Neural progenitor cell (in vitro differentiated cells): Measurements from ENCODE around the gene METTL23.

Source experiments
- EZH2 ChIP-seq: fragments of 200-600 bp; sonication (generic); IDR thresholded peaks from 2 replicates; pipeline ENCODE4 v1.6.1; 2017; ENCODE audit warnings: antibody characterized with exemption, mild to moderate bottlenecking, moderate library complexity
- EZH2phosphoT487 ChIP-seq: fragments of 200-600 bp; sonication (generic); IDR thresholded peaks from 2 replicates; pipeline ENCODE4 v1.6.1; 2017; ENCODE audit warnings: antibody characterized with exemption
- TF ChIP-seq, protein P1 (sequence below): fragments of 200-600 bp; sonication (generic); IDR thresholded peaks from 2 replicates; pipeline ENCODE4 v1.5.1; 2017; ENCODE audit warnings: antibody characterized with exemption, mild to moderate bottlenecking

DNA sequence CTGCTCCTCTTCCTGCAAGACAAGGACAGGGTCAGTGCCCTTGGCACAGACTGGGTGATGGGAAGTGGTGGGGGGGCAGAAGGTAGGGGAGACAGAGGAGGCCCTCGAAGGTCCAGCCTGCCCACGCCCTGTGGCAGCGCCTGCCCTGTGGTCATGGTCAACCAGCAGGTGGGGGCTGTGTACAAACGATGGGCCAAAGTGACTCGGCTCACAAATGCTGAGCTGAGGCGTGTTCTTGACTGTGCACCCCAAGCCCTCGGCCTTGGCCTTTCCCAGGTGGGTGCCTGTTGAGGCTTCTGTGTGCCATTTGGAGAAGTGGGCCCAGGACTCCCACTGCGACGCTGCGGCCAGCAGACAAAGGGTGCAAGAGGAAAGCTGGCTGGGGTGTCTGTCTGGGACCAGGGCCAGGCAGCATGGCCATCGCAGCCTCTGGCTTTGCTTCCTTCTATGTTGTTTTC lies 38.4 kb upstream of the METTL23 start:
- TF ChIP-seq, protein P1, sequence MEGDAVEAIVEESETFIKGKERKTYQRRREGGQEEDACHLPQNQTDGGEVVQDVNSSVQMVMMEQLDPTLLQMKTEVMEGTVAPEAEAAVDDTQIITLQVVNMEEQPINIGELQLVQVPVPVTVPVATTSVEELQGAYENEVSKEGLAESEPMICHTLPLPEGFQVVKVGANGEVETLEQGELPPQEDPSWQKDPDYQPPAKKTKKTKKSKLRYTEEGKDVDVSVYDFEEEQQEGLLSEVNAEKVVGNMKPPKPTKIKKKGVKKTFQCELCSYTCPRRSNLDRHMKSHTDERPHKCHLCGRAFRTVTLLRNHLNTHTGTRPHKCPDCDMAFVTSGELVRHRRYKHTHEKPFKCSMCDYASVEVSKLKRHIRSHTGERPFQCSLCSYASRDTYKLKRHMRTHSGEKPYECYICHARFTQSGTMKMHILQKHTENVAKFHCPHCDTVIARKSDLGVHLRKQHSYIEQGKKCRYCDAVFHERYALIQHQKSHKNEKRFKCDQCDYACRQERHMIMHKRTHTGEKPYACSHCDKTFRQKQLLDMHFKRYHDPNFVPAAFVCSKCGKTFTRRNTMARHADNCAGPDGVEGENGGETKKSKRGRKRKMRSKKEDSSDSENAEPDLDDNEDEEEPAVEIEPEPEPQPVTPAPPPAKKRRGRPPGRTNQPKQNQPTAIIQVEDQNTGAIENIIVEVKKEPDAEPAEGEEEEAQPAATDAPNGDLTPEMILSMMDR, result no peak
- TF ChIP-seq EZH2 (no peak), EZH2phosphoT487 (no peak)
